ENCODE data around the gene VTI1A.

VTI1A gene

DNA sequence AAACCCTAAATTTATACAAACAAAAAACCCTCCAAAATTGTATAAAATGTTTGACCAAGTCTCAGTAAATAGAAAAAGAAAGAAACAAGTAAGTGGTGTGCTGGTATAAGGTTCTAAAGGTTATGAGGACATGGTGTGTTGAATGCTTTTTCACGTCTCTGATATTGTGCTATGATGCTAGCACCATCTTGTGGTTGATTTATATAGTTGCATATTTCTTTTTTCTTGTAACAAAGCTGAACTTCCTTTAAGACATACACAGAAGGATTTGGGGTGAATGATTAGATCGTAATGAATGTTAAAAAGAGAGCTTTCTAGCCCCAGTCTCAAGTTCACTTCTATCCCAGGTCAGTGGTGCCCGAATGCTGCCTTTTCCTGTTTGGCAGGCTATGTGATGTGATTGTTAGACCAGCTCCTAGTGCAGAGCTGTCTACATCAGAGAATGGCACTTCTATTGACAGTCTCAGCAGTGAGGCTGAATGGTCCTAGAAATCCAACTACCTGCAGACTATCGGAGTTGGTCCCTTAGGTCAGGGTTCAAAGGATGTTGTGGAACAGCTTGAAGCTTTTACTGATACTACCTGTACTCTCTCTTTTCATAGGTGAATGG is 25.0 kb downstream of the VTI1A start:
- TF ChIP-seq CTCF (IDR thresholded peaks at IDR 0.05): peak; percentile 80

DNA sequence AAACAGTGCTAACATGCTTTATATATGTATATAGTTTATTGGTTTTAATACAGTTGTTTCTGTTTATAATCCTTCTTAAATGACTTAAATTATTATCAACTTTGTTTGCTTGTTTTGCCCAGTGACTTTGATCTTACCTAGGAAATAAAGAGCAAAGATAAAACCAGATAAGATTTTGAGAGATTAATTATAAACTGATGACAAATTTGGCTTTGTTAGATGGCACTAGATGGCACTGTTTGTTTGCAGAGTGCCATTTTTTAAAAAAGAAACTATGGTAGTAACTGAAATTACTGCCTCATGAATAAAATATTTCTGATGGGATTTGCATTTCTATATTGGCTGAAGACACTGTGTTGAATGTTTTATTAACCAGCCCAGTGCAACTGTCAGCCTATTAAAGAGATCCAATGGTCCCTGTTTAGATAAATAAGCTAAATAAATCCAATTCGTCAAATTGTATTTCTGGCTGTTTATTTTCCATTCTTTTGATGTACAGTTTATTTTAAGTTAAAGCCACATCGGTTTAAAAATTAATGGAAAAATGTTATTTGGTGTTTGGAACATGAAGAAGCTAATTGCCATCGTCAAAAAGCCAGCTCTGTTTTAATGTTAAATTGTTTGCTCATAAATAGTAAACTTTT is 28.7 kb downstream of the VTI1A start:
- peak; percentile 72 for TF ChIP-seq CTCF (IDR thresholded peaks at IDR 0.05)

DNA sequence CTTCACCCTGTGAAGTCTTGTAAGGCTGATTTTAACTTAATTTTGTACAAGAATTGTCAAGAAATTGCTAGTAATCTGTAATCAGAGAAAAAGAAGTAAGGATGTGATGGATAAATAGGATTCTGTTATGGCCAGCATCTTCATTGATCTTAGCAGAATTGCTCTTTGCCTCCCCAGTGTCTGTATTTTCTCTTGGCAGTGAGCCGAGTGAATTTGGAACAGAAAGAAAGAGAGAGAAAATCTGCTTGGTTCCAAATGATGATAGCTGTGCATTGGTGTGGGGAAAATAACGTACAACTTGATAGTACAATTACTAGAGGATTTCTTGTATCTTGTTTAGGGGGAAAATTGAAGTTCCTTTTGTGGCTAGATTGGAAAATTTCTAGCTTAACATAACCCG is 34.6 kb downstream of the VTI1A start:
- TF ChIP-seq CTCF (IDR thresholded peaks at IDR 0.05): no peak

DNA sequence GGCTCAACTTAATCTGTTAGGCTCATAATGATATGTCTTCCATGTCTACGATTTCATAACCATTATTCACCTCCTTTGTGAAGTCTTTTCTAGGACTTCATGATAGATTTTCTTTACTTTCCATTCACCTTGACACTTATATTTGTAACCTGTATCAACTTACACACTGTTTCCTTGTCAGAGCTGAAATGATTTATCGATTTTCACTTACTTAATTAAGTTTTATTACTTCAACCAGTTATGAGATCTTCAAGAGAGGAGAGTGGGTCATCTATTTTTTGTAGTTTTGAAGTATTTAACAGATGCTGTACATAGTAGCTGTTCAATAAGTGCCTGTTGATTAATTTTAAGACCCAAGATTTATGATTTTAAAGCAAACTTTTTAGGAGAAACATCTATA is 37.4 kb downstream of the VTI1A start:
- no peak for TF ChIP-seq CTCF (IDR thresholded peaks at IDR 0.05)

GRCh38 chr10:112487964-112488363 is 40.9 kb downstream of the VTI1A start:
- TF ChIP-seq CTCF (IDR thresholded peaks at IDR 0.05): no peak

- no peak for TF ChIP-seq CTCF (IDR thresholded peaks at IDR 0.05)
These were observed 43.5 kb downstream of the VTI1A start for GRCh38 chr10:112490545-112490944.

DNA sequence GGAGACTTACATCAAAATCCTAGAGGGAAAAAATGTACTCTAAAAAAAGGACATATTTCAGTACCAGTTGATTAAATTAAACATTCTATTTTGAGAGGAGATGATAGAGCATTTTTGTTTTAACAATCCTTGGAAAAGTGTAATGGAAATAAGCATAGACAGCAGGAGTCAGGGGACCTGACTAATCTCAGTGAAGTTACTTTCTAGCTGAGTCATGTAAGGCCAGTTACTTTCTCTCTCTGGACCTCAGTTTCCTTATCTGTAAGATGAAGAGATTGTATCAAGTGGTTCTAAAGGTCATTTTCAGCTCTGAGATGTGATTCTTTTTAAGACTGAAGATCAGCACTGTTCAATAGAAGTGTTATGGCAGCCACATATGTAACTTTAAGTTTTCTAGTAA is 44.1 kb downstream of the VTI1A start:
- TF ChIP-seq CTCF (IDR thresholded peaks at IDR 0.05): no peak
